NT2/D1 (cell line): ENCODE results near the gene SLIT1.

ENCODE experiments used
- SUZ12 ChIP-seq: IDR thresholded peaks from 2 replicates; pipeline ENCODE4 v1.6.1; 2011; ENCODE audit not compliant: insufficient read length, insufficient read depth; ENCODE audit errors: extremely low read depth
- YY1 ChIP-seq: IDR thresholded peaks from 2 replicates; pipeline ENCODE4 v1.6.1; 2011; ENCODE audit not compliant: insufficient read length, insufficient read depth
- ZNF274 ChIP-seq: IDR thresholded peaks from 2 replicates; pipeline ENCODE4 v1.6.1; 2011; ENCODE audit warnings: mild to moderate bottlenecking, low read depth, low read length

DNA sequence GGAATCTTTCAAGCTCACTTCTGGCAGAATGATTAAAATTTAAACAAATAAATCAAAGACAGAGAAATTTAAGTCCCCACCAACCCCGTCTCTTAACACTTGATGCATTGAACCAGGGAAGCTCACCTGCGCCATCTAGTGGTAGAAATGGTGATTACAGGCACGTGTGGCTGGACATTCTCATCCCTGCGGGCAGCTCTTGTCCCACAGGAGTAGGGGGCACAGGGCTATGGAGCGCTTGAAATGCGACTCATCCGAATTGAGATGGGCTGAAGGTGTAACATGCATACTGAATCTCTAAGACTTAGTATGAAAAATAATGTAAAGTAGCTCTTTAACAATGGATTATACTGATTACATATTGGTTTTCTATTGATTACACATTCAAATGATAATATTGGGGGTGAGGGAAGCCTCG, 24.8 kb upstream of the SLIT1 start:
- TF ChIP-seq ZNF274 (no peak), YY1 (no peak), SUZ12 (no peak)
